GM19455 (cell line): ENCODE data around the gene LNPEP.
A peak's percentile ranks its signal among the peaks of the same experiment; 100 is the strongest.
"Not testable (repeated sequence)": the region's sequence is repeated elsewhere in the genome, so short reads cannot be mapped to it uniquely, and the experiment has no call there.

Experiments
- ATAC-seq: cut with Tn5 transposase; IDR thresholded peaks from one replicate; pipeline ENCODE4 v1.9.1; 2021; ENCODE audit not compliant: unreplicated experiment

Gene LNPEP

GRCh38 chr5:96928931-96929708 lies 6.8 kb upstream of the LNPEP start:
- ATAC-seq = no peak

DNA sequence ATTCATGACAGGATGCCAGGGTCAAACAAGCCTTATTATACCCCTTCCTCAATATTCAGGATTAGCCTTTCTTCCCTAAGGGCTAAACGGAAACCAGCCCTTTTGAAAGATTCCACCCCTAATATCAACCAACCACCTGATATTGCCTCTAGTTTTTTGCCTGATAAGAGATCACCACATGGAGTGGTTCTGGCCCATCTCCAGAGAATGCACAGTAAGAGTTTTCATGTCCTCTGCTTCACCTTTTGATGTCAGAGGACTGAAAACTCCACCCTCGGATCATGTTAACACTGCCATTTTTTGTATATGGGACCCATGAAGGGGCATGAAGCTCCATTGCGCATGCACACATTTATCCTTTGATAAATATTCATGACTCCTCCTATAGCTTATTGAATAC lies 5.8 kb upstream of the LNPEP start:
- no peak for ATAC-seq

- no peak for ATAC-seq
Measured at GRCh38 chr5:96930589-96930988, 5.3 kb upstream of the LNPEP start.

DNA sequence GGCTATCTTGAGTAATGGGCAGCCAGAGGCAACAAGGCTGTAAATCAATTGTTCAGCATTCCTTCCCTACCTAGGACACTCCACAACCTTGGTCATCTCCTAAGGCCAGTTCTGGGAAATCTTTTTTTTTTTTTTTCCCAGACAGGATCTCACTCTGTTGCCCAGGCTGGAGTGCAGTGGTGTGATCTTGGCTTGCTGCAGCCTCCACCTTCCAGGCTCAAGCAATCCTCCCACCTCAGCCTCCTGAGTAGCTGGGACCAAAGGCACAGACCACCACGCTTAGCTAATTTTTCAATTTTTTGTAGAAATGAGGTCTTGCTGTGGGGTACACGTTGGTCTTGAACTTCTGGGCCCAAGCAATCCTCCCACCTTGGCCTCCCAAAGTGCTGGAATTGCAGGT lies 4.8 kb upstream of the LNPEP start:
- ATAC-seq = not testable (repeated sequence)

- ATAC-seq = no peak
Measured at GRCh38 chr5:96931605-96932004, 4.3 kb upstream of the LNPEP start.

DNA sequence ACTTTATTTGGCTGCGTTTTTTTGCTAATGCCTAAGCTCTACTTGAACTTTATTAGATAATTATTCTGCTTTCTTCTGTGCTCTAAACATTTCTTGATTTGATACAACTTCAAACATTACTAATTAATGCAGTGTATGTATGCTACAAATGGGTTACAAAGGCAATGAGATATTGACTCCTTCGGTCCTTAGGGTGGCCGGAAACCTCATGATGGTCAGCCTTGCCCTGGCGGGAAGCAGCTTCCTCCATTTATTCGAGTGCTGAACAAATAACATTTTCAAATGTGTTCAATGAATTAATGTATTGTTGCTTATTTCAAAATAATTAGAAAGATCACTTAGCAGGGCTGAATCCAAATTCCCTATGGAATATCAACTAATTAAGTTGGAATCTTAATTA lies 3.9 kb upstream of the LNPEP start:
- no peak for ATAC-seq

- ATAC-seq = no peak
Measured at GRCh38 chr5:96933764-96934707, 1.8 kb upstream of the LNPEP start.

DNA sequence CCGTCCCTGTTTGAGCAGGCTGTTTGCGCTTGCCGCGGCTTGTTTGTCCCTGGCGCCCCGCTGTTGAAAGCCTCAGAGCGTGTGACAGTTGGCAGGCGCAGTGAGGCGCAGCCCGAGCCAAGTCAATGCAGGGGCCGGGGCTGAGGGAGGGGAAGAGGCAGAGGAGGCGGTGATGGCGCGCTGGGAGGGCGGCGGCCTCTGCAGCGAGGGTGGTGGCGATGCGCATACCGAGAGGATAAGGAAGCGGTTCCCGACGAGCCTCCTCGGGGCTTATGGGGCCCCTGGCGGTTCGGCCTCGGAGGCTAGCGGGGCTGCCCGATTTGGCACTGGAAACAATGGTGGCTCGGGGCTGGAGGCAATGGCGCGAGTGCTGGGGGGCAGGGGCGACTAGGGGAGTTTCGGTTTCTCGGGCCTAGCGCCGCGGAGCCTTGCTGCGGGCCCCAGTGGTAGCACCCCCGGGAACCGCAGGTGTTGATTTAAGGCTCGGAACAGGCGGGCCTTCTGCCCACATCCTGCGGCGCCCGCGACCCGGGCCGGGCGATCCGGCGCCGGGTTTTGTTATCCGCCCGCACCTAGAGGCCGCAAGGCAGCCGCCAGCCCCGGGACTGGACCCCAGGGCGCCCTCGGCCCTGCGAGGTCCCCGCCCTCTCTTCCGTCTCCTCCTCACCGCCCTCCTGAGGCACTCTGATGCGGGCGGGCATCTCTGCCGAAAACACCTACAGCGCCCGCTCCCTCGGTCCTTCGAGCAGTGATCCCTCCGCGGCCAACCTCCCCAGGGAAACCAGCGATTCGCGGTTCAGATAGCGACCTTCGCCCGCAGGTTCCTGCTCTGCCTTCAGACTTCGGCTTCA lies 947 bp upstream of the LNPEP start:
- ATAC-seq = peak; percentile 69

DNA sequence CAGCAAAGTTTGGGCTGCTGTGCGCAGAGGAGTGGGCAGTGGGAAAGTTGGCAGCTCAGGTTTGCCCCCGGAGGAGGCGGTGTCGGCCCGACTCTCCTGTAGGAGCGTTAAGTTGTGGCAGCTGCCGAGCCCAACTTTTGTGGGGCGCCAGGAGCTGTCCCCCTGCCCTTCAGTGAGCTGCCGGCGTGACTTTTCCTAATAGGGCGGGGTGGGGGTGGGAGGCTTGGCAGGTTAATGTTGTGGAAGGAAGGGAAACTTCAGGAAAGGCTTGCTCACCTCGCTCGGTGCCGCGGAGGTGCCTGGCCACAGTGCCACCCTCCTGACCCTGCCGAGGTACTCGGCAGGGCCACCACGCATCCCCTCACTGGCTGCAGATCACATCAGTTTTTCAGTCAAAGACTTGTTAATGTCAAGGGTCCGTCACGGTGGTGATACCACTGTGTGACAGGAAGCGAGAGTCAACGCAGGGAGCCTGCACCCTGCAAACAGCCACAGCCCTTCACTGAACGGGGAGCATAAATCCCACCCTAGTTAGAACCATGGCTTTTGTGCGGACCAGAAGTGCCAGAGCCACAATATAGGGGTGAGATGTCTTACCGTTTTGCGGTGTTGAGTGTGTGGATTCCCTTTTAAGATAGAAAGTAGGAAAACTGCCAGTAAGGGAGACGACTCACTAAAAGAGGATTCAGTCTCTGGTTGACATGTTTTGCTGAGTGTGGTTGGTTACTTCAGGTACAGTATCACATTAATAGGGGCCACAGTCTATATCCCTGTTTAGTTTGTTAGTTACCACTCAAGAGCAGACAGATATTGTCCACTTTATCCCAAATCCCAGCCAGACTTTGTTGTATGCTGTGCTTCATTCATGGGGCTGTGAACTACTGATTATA lies 796 bp downstream of the LNPEP start:
- peak; percentile 28 for ATAC-seq

DNA sequence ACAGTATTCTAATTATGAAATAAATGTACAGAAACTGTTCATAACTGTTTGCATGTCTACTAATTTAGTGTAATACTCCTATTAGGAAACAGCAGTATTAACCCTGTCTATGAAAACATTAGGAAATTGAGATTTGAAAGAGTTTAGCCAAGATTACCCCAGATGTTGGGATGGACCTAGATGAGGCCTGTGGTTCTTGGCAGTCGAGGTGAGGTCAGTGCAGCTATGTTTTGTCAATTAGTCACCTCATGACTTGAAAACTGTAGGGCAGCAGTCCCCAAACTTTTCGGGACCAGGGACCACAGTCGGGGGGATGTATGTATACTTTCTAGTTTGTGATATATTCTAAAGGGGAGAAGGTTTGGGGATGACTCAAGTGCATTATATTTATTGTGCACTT lies 4.7 kb downstream of the LNPEP start:
- ATAC-seq = no peak

DNA sequence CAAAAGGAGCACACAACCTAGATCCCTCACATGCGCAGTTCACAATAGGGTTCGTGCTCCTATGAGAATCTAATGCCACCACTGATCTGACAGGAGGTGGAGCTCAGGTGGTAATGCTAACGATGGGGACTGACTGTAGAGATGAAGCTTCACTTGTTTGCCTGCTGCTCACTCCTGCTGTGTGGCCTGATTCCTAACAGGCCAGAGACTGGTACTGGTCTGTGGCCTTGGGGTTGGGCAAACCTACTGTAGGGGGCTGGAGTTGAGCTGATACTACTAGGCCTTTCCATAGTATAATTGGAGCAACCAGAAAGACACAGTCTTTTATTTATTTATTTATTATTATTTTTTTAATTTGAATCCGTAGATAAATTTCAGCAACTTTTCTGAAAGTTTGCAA lies 5.3 kb downstream of the LNPEP start:
- ATAC-seq = no peak

DNA sequence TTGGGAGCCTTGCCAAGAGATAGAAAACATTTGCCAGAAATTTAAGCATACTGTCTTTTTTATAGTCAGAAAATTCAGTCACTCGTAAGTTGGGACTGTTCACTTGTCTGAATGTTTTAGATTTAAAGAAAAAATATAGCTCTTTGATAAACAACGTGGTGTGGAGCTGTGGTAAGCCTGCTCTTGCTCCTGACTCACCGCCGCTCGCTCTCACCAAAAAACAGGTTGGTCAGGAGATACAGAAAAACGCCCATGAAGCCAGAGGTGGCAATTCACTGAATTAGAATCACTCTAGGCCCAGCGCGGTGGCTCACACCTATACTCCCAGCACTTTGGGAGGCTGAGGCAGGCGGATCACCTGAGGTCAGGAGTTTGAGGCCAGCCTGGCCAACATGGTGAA lies 6.2 kb downstream of the LNPEP start:
- no peak for ATAC-seq

- no peak for ATAC-seq
Measured at GRCh38 chr5:96942911-96943310, 7.0 kb downstream of the LNPEP start.

- no peak for ATAC-seq
Measured at GRCh38 chr5:96943799-96944198, 7.9 kb downstream of the LNPEP start.

GRCh38 chr5:96945144-96945897 lies 9.4 kb downstream of the LNPEP start:
- no peak for ATAC-seq

GRCh38 chr5:96946381-96946780 lies 10.5 kb downstream of the LNPEP start:
- no peak for ATAC-seq

DNA sequence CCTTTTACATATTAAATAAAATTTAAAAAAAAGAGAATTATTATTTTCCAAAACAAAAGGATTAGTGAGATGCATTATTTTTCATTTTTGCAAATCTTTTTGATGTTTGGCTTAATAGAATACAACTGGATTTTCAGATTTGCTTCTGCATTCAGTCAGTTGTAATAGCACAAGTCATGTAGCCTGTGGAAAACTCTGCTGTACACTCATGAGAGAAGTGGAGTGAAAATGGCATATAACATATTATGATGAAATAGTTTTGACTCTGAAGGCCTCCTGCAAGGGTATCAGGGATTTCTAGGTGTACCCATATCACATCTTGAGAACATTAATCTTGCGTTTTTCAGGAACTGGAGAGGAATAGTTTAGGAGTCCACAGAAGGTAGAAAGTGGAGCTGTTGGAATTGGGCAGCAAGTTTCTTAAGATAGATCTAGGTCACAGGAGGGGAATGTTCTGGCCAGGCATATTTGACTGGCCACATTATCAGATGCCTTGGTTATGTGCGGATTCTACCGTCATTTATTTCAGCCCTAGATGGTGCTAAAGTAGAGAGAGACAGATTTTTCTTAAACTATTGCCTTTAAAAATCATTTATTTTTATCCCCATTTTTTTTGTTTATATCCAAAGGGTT lies 16.4 kb downstream of the LNPEP start:
- no peak for ATAC-seq

DNA sequence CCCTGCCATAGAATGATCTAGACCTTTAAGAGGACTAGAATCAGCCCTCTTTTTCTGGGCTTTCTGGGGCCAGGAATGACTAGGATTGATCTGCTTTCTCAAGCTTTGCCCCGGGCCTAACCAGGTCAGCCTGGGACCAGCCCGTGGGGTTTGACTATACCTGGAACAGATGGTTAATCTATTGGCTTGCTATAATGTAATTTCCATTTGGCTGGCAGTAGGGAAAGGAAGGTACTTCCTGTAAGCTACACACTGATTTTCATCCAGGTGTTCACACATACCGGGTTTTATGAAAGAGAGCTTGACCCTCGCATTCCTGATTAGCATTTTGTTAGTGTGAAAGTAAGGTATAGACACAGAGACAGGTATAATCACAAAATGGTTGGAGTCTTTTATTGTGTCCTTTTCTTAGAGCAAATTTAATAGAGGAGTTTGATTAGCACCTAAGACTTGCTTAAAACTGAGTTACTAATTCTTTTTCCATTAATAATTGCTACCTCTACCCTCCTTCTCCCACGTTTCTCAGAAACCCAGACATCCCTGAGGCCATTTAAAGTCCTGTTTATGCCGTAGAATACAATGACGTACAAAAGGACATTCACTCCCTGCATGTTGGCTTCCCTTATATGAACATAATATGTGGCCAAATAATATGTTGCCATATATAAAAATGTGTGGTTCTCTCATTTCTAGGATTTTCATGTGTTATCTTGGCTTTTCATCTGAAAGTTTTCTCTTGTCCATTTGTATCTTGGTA lies 17.3 kb downstream of the LNPEP start:
- no peak for ATAC-seq
